Measurements from ENCODE around the gene OR12D3. TPM values are rescaled to one million over a fixed set of nuclear protein-coding genes. Genes with fewer than 3 reads are reported as not detected.

Gene OR12D3
- total RNA-seq, result not detected

DNA sequence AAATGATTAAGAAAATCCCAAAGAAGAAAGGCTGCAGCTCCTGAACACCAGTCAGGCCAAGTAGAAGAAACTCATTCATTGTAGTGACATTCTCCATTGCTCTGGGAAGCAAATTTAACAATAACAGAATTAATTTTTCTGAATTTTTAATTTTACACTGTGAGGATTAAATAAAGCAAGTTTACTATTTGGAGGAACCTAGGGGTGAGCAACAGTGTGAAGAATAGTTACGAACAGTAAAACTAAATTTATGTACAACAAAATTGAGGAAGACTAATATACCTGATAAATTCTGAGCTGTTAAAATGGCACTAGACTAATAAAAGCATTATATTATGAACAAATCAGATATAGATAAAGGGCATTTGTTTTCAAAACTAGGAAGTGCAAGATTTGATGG, at the start of gene OR12D3:
OR12D3 (minus strand) TSS at position 101 of the 400 bp plus-strand sequence; CDS start at position 97, 4 bp downstream.
- no peaks in the 10 kb centered on the region for H3K9me3 Mint-ChIP-seq (ENCODE audit: insufficient read depth)
- POLR2A ChIA-PET, result interaction anchor here (0.6 kb wide), 1 partner anchor 1369 kb away, joined by 4 read pairs; no protein-coding TSS in a partner anchor
- H3K36me3 Mint-ChIP-seq (ENCODE audit: low read depth), result no peaks in the 10 kb centered on the region

DNA sequence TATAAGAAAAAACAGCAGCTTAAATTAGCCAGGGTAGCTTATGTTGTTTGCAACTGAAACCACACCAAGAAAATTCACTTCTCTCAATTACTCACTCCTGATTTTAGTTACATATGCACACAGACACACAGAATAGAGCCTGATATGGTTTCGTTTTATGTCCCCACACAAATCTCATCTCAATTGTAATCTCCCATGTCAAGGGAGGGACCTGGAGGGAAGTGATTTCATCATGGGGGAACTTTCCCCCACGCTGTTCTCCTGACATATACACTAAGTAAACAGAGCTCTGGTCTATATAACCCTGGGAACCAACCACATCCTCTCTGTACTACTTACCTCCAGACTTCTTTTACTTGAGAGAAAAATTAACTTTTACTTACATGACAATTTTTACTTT, 49.5 kb upstream of the OR12D3 start:
- CTCF ChIA-PET, result no interaction called here

More for the DNA sequence above, at the start of gene OR12D3:
- ATAC-seq, result no peak
- Mint-ChIP-seq H3K4me3 (no peak within 1 kb of the TSS), H3K27ac (no peak within 1 kb of the TSS), H3K27me3 (ENCODE audit: low read depth) (peaks cover 2% of the 10 kb centered on the region), H3K4me1 (ENCODE audit: low read depth) (no peaks in the 10 kb centered on the region)
- no peak for DNase-seq
- CTCF ChIA-PET, result interaction anchor here (1.4 to 1.8 kb wide), 2 partner anchors 8 to 275 kb away, joined by 4 to 5 read pairs; no protein-coding TSS in a partner anchor

DNA sequence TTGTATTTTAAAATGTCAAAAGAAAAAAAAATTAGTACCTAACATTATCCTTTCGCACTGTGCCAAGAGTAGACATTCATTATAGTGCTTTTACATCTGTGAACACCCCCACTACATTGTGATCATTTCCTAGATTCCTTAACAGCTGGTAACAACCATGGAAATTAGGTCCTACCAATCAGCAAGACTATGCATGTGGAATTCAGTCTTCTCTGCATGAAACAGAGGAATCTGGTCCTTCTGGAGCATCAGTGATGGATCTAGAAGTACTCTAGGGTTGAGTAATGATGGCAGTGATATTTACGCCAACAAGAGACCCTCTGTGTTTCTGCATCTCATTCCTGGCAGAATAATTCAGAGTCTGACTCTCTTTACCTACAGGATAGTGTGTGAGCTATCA, 49.1 kb upstream of the OR12D3 start:
- H3K4me1 Mint-ChIP-seq (ENCODE audit: low read depth), result no peaks in the 10 kb centered on the region
- no peaks in the 10 kb centered on the region for H3K36me3 Mint-ChIP-seq (ENCODE audit: low read depth)
- ChIA-PET POLR2A (no interaction called here), CTCF (no interaction called here)
- no peak overlapping the region for H3K4me3 Mint-ChIP-seq
- ATAC-seq (no peak), DNase-seq (no peak)
- H3K27ac Mint-ChIP-seq, result no peak overlapping the region
- H3K9me3 Mint-ChIP-seq (ENCODE audit: insufficient read depth), result no peaks in the 10 kb centered on the region
- peaks cover 11% of the 10 kb centered on the region for H3K27me3 Mint-ChIP-seq (ENCODE audit: low read depth)

More for the DNA sequence above, 49.5 kb upstream of the OR12D3 start:
- POLR2A ChIA-PET, result no interaction called here
- Mint-ChIP-seq H3K4me1 (ENCODE audit: low read depth) (no peaks in the 10 kb centered on the region), H3K4me3 (no peak overlapping the region), H3K27ac (no peak overlapping the region), H3K9me3 (ENCODE audit: insufficient read depth) (no peaks in the 10 kb centered on the region), H3K27me3 (ENCODE audit: low read depth) (peaks cover 14% of the 10 kb centered on the region), H3K36me3 (ENCODE audit: low read depth) (no peaks in the 10 kb centered on the region)
- ATAC-seq, result no peak
- DNase-seq, result no peak

- no peaks in the 10 kb centered on the region for H3K36me3 Mint-ChIP-seq (ENCODE audit: low read depth)
- peaks cover 20% of the 10 kb centered on the region for H3K27me3 Mint-ChIP-seq (ENCODE audit: low read depth)
- ChIA-PET CTCF (no interaction called here), POLR2A (no interaction called here)
- no peak overlapping the region for H3K27ac Mint-ChIP-seq
- no peak overlapping the region for H3K4me3 Mint-ChIP-seq
- DNase-seq (no peak), ATAC-seq (no peak)
- no peaks in the 10 kb centered on the region for H3K9me3 Mint-ChIP-seq (ENCODE audit: insufficient read depth)
- no peaks in the 10 kb centered on the region for H3K4me1 Mint-ChIP-seq (ENCODE audit: low read depth)
Measured at GRCh38 chr6:29419516-29419915, 44.4 kb upstream of the OR12D3 start.

DNA sequence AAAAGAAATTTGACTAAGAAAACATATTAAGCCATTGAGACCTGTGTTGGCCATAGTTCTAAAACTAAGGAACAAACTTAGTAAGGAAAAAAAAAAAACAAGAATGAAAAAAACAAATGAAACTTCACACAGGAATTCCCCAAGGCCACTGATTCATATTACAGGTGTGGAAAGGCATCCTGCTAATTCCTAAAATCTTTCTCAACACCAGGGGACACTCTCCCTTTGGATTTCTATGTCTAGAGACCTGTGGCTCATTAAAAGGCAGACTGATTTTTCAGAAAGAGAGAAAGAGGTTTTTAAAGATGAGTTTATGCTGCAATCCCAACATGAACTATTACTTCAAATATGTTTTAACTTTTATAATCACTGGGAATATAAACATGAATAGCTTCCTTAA, 39.5 kb upstream of the OR12D3 start, which contains the start of gene OR12D1:
OR12D1 (plus strand) TSS at position 341 of the 400 bp plus-strand sequence.
- ChIA-PET POLR2A (no interaction called here), CTCF (no interaction called here)
- no peak within 1 kb of the TSS for H3K27ac Mint-ChIP-seq
- H3K4me3 Mint-ChIP-seq, result no peak within 1 kb of the TSS
- H3K36me3 Mint-ChIP-seq (ENCODE audit: low read depth), result no peaks in the 10 kb centered on the region
- H3K9me3 Mint-ChIP-seq (ENCODE audit: insufficient read depth), result peaks cover 5% of the 10 kb centered on the region
- DNase-seq, result no peak
- H3K27me3 Mint-ChIP-seq (ENCODE audit: low read depth), result peaks cover 32% of the 10 kb centered on the region
- H3K4me1 Mint-ChIP-seq (ENCODE audit: low read depth), result no peaks in the 10 kb centered on the region
- ATAC-seq, result no peak

DNA sequence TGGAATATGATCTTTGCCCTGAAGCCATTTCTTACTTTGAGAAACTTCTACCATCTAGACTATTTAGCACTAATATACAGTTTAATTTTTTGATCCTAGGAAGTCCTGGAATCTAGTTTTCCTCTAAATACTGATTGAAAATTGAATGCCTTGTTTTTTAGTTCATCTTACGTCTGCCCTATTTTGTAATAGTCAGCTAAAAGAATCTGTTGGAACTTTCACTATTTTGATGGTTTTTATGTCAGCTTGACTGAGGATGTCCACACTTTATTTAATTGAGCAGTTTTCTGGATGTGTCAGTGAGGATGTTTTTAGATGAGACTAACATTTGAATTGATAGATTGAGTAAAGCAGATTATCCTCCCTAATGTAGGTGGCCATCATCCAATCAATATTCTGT, 28.7 kb upstream of the OR12D3 start:
- no peak overlapping the region for H3K4me3 Mint-ChIP-seq
- DNase-seq (no peak), ATAC-seq (no peak)
- ChIA-PET POLR2A (no interaction called here), CTCF (no interaction called here)
- peaks cover 16% of the 10 kb centered on the region for H3K27me3 Mint-ChIP-seq (ENCODE audit: low read depth)
- no peaks in the 10 kb centered on the region for H3K4me1 Mint-ChIP-seq (ENCODE audit: low read depth)
- no peaks in the 10 kb centered on the region for H3K36me3 Mint-ChIP-seq (ENCODE audit: low read depth)
- no peaks in the 10 kb centered on the region for H3K9me3 Mint-ChIP-seq (ENCODE audit: insufficient read depth)
- H3K27ac Mint-ChIP-seq, result no peak overlapping the region

GRCh38 chr6:29399525-29399924, 24.4 kb upstream of the OR12D3 start:
- DNase-seq (no peak), ATAC-seq (no peak)
- ChIA-PET CTCF (no interaction called here), POLR2A (no interaction called here)
- H3K36me3 Mint-ChIP-seq (ENCODE audit: low read depth), result no peaks in the 10 kb centered on the region
- H3K9me3 Mint-ChIP-seq (ENCODE audit: insufficient read depth), result no peaks in the 10 kb centered on the region
- H3K4me1 Mint-ChIP-seq (ENCODE audit: low read depth), result no peaks in the 10 kb centered on the region
- H3K4me3 Mint-ChIP-seq, result no peak overlapping the region
- no peak overlapping the region for H3K27ac Mint-ChIP-seq
- peaks cover 23% of the 10 kb centered on the region for H3K27me3 Mint-ChIP-seq (ENCODE audit: low read depth)

DNA sequence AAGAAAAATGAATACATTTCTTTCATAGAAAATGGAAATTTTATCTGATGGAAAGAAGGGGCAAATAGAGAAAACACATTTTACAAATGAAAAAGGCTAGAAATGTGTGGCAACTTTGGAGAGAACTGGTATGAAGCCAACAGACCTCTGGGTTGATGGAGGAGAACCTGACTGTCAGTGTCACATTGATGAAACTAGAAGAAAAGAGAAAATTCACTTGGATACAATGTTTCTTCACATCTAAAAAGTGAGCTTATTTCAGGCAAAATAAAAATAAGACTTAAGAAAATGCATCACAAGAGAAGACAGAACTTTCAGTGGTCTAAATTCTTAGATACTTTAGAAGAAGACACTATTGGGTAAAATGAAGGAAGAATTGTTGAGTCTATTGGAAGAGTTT, 20.2 kb upstream of the OR12D3 start, which contains the start of gene OR12D2:
OR12D2 (plus strand) TSS at position 301 of the 400 bp plus-strand sequence. CDS start 1,069 bp downstream, outside the sequence.
- H3K27me3 Mint-ChIP-seq (ENCODE audit: low read depth), result peaks cover 18% of the 10 kb centered on the region
- POLR2A ChIA-PET, result no interaction called here
- H3K4me1 Mint-ChIP-seq (ENCODE audit: low read depth), result no peaks in the 10 kb centered on the region
- no peak within 1 kb of the TSS for H3K4me3 Mint-ChIP-seq
- no peaks in the 10 kb centered on the region for H3K36me3 Mint-ChIP-seq (ENCODE audit: low read depth)
- ATAC-seq (no peak), DNase-seq (no peak)
- no peak within 1 kb of the TSS for H3K27ac Mint-ChIP-seq
- CTCF ChIA-PET, result no interaction called here
- H3K9me3 Mint-ChIP-seq (ENCODE audit: insufficient read depth), result no peaks in the 10 kb centered on the region

DNA sequence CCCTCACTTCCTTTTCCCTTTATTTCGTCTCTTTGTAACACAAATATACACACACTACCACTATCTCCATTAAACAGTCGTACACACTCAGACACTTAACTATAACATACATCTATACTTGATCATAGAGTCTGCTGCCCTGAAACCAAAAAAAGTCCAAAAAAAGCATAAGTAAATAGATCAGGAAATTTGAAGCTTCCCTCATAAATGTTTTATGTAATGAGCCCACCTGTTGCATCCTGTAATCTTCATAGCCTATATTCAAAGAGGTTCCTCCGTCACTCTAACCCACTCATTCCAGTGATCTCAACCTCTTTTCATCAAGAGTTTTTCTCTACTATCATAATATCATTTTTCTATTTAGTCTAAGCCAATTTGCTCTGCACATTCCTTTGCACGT, 13.4 kb upstream of the OR12D3 start:
- POLR2A ChIA-PET, result no interaction called here
- no peaks in the 10 kb centered on the region for H3K9me3 Mint-ChIP-seq (ENCODE audit: insufficient read depth)
- ATAC-seq, result no peak
- H3K27me3 Mint-ChIP-seq (ENCODE audit: low read depth), result peaks cover 7% of the 10 kb centered on the region
- H3K4me3 Mint-ChIP-seq, result no peak overlapping the region
- H3K36me3 Mint-ChIP-seq (ENCODE audit: low read depth), result no peaks in the 10 kb centered on the region
- no peaks in the 10 kb centered on the region for H3K4me1 Mint-ChIP-seq (ENCODE audit: low read depth)
- DNase-seq, result no peak
- H3K27ac Mint-ChIP-seq, result no peak overlapping the region
- CTCF ChIA-PET, result no interaction called here

DNA sequence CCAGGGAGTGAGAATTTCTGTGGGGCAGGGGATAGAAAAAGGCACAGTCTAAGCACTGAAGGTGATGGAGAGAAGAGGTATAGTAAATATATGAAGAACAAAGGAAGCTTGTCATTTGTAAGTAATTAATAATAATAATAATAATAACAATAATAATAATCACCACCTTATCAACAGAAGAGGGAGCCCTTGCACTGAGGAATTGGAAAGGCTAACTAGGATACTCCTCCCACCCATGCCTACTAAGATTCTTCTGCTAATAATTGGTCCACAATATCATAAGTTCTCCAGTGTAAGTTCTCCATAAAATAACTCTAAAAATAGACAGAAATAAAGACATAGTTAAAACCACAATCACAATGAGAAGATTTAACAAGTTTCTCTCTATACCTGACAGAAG, 912 bp upstream of the OR12D3 start:
- no peaks in the 10 kb centered on the region for H3K4me1 Mint-ChIP-seq (ENCODE audit: low read depth)
- ChIA-PET POLR2A (no interaction called here), CTCF (interaction anchor here (1.8 kb wide), 1 partner anchor 9 kb away, joined by 4 read pairs; no protein-coding TSS in a partner anchor)
- no peak overlapping the region for H3K4me3 Mint-ChIP-seq
- H3K27me3 Mint-ChIP-seq (ENCODE audit: low read depth), result peaks cover 3% of the 10 kb centered on the region
- DNase-seq (no peak), ATAC-seq (no peak)
- no peaks in the 10 kb centered on the region for H3K36me3 Mint-ChIP-seq (ENCODE audit: low read depth)
- no peak overlapping the region for H3K27ac Mint-ChIP-seq
- H3K9me3 Mint-ChIP-seq (ENCODE audit: insufficient read depth), result no peaks in the 10 kb centered on the region

DNA sequence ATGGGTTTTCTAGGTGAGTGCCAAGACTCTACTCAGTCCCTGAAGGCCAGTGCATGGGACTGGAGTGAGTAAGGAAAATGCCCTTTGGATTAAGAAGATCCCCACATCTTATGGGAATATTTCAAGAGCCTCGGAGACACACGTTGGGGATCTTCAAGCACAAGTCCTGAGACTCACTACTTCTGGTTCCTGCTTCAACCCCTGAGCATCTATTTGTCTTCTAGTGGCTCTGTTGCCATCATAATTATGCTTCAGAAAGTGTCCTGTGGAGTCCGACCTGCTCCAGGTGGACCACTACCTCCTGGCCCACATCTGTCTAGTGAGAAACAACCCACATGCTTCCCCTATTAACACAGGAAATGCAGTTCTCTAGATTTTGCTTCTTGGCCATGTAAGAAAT, 6.3 kb downstream of the OR12D3 start, which contains the start of gene OR5V1:
OR5V1 (minus strand) TSS at position 101 of the 400 bp plus-strand sequence. CDS start 12,670 bp downstream, outside the sequence.
- H3K27me3 Mint-ChIP-seq (ENCODE audit: low read depth), result peaks cover 13% of the 10 kb centered on the region
- no peaks in the 10 kb centered on the region for H3K4me1 Mint-ChIP-seq (ENCODE audit: low read depth)
- H3K9me3 Mint-ChIP-seq (ENCODE audit: insufficient read depth), result no peaks in the 10 kb centered on the region
- DNase-seq (no peak), ATAC-seq (no peak)
- ChIA-PET POLR2A (no interaction called here), CTCF (no interaction called here)
- no peak within 1 kb of the TSS for H3K27ac Mint-ChIP-seq
- no peak within 1 kb of the TSS for H3K4me3 Mint-ChIP-seq
- H3K36me3 Mint-ChIP-seq (ENCODE audit: low read depth), result no peaks in the 10 kb centered on the region

DNA sequence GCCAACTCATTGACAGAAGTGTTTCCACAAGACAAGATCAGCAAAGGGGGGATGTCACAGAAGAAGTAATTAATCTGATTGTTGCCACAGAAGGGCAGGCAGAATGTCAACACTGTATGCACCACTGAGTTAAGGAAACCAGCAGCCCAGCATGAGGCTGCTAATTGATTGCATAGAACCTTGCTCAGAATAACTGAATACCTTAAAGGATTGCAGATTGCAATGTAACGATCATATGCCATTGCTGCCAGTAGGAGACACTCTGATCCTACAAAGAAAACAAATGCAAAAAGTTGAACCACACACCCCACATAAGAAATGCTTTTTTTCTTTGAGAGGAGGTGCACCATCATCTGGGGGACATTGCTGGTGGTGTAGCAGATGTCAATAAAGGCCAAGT, 19.5 kb downstream of the OR12D3 start:
- H3K4me1 Mint-ChIP-seq (ENCODE audit: low read depth), result no peaks in the 10 kb centered on the region
- H3K9me3 Mint-ChIP-seq (ENCODE audit: insufficient read depth), result no peaks in the 10 kb centered on the region
- no peak overlapping the region for H3K27ac Mint-ChIP-seq
- no peak overlapping the region for H3K4me3 Mint-ChIP-seq
- H3K36me3 Mint-ChIP-seq (ENCODE audit: low read depth), result no peaks in the 10 kb centered on the region
- CTCF ChIA-PET, result no interaction called here
- POLR2A ChIA-PET, result no interaction called here
- H3K27me3 Mint-ChIP-seq (ENCODE audit: low read depth), result peaks cover 15% of the 10 kb centered on the region
- ATAC-seq (no peak), DNase-seq (no peak)

- H3K27me3 Mint-ChIP-seq (ENCODE audit: low read depth), result peaks cover 17% of the 10 kb centered on the region
- no peak overlapping the region for H3K27ac Mint-ChIP-seq
- no peaks in the 10 kb centered on the region for H3K4me1 Mint-ChIP-seq (ENCODE audit: low read depth)
- H3K9me3 Mint-ChIP-seq (ENCODE audit: insufficient read depth), result no peaks in the 10 kb centered on the region
- ATAC-seq (no peak), DNase-seq (no peak)
- ChIA-PET CTCF (no interaction called here), POLR2A (no interaction called here)
- no peak overlapping the region for H3K4me3 Mint-ChIP-seq
- no peaks in the 10 kb centered on the region for H3K36me3 Mint-ChIP-seq (ENCODE audit: low read depth)
Measured at GRCh38 chr6:29354980-29355379, 20.1 kb downstream of the OR12D3 start.

All from activated CD8-positive, alpha-beta T cell treated with anti-CD3 and anti-CD28 coated beads, Interleukin-2, amount 10 ng/mL, durations not matched to agents 7 days and 5 days (primary cell).